Fibroblast of lung (primary cell): Measurements from ENCODE around the gene SREBF2.

Experiments
- EZH2 ChIP-seq: IDR thresholded peaks from 2 replicates; pipeline ENCODE4 v1.5.1; 2012; ENCODE audit warnings: low read length, control low read depth, mild to moderate bottlenecking; ENCODE audit errors: missing control alignments
- TF ChIP-seq, protein P1 (sequence below), 2 donors: IDR thresholded peaks in 1 of 2; conservative IDR thresholded peaks in 1 of 2; 1 replicate in 1 of 2; 2 replicates in 1 of 2; pipeline ENCODE4 v1.5.1; 2011 to 2012; ENCODE audit warnings: low read length in 2 of 2, control low read depth in 1 of 2, inconsistent platforms in 1 of 2, low read depth in 1 of 2, mild to moderate bottlenecking in 1 of 2

DNA sequence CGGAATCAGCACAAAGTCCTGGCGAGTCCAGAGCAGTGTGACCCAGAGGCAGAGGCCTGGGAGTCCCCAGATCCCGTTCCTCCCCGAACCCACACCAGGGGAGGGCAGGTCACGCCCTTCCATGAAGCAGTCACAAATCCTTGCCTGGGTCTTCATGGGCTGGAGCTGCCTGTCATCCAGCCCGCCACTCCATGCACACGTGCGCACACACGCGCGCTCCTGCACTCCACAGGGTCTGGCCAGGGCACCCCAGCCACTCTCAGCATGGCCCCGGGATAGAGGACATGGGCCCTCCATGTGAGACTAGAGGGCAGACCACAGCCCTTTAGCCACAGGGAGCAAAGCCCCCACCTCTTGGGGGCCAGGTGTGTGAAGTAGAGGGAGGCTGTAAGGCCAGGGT is 99.4 kb downstream of the SREBF2 start:
- TF ChIP-seq, protein P1, sequence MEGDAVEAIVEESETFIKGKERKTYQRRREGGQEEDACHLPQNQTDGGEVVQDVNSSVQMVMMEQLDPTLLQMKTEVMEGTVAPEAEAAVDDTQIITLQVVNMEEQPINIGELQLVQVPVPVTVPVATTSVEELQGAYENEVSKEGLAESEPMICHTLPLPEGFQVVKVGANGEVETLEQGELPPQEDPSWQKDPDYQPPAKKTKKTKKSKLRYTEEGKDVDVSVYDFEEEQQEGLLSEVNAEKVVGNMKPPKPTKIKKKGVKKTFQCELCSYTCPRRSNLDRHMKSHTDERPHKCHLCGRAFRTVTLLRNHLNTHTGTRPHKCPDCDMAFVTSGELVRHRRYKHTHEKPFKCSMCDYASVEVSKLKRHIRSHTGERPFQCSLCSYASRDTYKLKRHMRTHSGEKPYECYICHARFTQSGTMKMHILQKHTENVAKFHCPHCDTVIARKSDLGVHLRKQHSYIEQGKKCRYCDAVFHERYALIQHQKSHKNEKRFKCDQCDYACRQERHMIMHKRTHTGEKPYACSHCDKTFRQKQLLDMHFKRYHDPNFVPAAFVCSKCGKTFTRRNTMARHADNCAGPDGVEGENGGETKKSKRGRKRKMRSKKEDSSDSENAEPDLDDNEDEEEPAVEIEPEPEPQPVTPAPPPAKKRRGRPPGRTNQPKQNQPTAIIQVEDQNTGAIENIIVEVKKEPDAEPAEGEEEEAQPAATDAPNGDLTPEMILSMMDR (conservative IDR thresholded peaks at IDR 0.05 in 1 of 2, IDR thresholded peaks at IDR 0.05 in 1 of 2; ENCODE audit: low read depth in 1 of 2, low read length in 2 of 2): no peak
- no peak for TF ChIP-seq EZH2
